Measurements from ENCODE around the gene CCNH.

CCNH gene

DNA sequence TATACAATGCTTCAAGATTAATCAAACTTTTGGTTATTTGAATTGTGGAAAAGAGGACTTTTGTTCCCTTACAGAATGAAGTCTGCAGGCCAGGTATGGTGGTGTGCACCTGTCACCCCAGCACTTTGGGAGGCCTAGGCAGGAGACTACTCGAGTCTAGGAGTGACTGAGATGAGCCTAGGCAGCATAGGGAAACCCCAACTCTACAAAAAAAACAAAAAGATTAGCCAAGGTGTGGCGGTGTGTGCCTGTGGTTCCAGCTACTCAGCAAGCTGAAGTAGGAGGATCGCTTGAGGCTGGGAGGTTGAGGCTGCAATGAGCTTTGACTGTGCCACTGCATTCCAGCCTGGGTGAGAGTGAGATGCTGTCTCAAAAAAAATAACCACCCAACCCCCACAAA is 9.3 kb downstream of the CCNH start:
- no peak for DNase-seq (ENCODE audit: low spot score)

DNA sequence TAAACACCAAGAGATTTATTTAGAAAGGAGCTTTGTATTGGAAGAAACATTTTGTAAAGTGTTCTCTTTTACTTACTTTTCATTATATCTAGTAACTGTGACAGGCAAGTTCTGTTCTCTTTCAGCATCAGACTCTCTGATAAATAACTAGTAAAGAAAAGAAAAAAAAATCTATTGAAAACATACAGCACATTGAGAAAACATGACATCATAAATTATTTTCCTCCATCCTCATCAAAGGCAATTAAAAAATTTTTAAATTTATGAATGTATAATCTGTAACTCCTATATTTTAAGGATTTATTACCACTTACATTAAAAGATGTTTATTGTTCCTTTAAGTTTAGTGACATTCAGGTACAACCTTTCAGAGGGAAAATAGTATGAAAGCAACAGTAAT is 11.1 kb downstream of the CCNH start:
- no peak for DNase-seq (ENCODE audit: low spot score)

GRCh38 chr5:87400305-87400899 is 12.3 kb downstream of the CCNH start:
- no peak for DNase-seq (ENCODE audit: low spot score)

DNA sequence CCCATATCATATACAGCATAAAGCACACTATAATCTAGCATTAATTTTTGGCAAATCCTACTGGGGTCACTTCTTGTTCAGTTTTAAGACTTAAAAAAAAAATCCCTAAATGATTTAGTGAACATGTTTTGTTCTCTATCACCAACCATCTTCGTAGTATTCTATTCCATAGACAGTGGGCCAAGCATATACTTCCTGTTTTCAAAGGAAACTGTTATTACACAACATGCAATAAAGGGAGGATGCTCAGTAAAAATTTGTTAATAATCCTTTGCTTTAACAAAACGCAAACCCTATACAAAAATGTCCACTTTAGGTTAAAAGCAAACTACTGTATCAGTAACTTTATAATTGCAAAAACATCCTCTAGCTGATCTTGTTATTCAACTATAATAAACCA is 13.0 kb downstream of the CCNH start:
- no peak for DNase-seq (ENCODE audit: low spot score)

GRCh38 chr5:87398981-87399614 is 13.6 kb downstream of the CCNH start:
- no peak for DNase-seq (ENCODE audit: low spot score)

GRCh38 chr5:87394411-87395165 is 18.1 kb downstream of the CCNH start:
- no peak for DNase-seq (ENCODE audit: low spot score)

DNA sequence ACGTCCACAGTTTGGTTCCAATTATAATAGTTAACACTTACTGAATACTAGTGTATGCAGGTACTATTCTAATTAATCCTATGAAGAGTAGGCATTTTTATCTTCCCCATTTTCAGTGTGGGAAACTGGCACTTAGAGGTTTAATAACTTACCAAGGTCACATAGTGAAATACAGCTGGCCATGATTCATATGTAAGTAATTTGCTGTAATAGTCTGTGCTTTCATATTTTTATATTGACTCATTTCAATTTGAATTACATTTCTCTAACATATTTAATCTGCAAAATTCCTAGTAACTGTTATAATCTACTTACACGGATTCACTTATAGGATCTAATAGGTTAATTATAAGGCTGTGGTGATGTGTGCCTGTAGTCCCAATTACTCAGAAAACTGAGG is 19.4 kb downstream of the CCNH start:
- DNase-seq (ENCODE audit: low spot score): no peak

GRCh38 chr5:87392801-87393200 is 19.9 kb downstream of the CCNH start:
- DNase-seq (ENCODE audit: low spot score): no peak

DNA sequence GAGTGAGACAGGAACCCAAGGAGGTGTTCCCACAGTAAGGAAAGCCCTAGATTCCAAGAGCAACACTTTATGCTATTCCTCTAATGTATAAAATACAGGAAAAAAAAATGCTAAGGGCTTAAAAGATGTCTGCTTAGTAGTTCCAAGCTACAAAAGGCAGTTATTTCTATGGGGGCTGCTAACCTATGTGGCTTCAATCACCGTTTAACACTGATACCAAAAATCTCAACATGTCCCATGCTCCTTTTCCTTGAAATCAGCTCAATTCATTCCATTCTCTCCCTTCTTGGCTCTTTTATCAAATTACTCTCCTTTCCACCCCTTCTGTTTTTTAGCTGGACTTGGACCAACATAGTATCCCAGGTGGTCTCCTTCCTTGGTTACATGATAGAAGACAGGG is 20.6 kb downstream of the CCNH start:
- no peak for DNase-seq (ENCODE audit: low spot score)

- no peak for DNase-seq (ENCODE audit: low spot score)
Measured at GRCh38 chr5:87390576-87391199, 22.0 kb downstream of the CCNH start.

- DNase-seq (ENCODE audit: low spot score): no peak
Measured at GRCh38 chr5:87390075-87390474, 22.7 kb downstream of the CCNH start.

GRCh38 chr5:87389296-87390034 is 23.3 kb downstream of the CCNH start:
- DNase-seq (ENCODE audit: low spot score): no peak

DNA sequence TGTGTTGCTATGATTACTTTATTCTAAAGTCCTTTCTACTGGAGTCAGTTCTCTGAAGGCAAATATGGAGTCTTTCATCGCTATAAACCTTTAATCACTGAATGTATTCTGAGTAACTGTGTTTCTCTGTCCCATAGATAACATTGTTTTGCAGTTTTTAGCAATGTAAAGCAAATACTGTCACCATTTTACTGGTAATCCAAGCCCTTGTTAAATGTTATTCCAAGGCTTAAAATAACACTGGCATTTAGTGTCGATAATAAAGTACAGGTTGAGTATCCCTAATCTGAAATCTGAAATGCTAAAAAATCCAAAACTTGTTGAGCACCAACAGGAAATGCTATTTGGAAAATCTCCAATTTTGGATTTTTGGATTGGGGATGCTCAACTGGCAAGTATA is 24.6 kb downstream of the CCNH start:
- DNase-seq (ENCODE audit: low spot score): no peak

DNA sequence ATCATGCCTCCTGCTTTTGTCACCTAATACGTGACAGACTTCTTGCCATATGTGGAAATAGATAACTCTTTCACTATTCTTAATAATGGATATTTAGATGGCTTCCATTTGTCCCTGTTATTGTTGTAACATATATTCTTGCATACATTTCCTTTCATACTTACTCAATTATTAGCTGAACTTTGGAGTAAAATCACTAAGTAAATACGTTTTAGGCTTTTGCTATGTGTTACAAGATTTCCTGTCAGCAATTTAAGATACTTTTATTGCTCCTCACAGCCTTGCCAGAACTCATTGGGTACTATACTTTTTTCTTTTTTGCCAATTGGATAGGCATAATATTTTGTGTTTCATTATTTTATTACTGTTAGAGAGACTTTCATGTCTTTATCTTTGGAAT is 26.9 kb downstream of the CCNH start:
- DNase-seq (ENCODE audit: low spot score): no peak

DNA sequence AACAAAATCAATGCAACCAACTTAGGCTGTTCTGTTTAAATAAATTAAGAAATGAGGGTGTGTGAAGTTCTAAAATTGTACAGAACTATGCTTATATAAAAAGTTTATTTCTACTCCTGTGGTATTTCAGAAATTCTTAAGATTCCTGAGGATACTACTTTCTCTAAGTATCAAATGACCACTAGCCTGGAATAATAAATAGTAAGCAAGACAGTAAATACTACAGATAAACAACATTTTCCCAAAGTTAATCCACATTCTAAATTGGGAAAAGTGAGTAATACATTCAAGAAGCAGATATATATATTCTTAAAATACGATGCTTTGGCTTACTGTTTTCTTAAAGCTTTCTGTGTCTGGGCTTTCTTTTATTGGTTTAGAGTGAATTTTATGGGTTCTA is 29.5 kb downstream of the CCNH start:
- no peak for DNase-seq (ENCODE audit: low spot score)

GRCh38 chr5:87382224-87382623 is 30.5 kb downstream of the CCNH start:
- DNase-seq (ENCODE audit: low spot score): no peak

- no peak for DNase-seq (ENCODE audit: low spot score)
Measured at GRCh38 chr5:87372705-87373104, 40.0 kb downstream of the CCNH start.

DNA sequence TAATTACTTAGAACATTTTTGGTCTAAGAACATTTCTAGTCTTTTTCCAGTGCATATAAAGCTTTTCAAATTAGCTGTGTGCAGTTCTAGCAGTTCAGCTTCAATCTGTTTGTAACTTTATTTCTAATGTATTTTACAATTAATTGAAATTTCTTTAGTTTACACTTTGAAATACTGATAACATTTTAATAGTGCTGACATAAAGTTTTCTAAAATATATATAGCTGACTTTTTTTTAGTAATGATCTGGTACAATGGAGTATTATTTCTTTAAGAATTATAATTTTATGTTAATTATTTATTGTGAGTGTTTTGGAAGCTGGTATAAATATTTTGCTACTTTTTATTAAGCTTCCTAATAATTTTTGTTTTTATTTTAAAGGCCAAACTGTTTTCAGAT is 43.3 kb downstream of the CCNH start:
- DNase-seq (ENCODE audit: low spot score): no peak

- no peak for DNase-seq (ENCODE audit: low spot score)
Measured at GRCh38 chr5:87368601-87369000, 44.1 kb downstream of the CCNH start.

GRCh38 chr5:87367243-87367642 is 45.5 kb downstream of the CCNH start:
- DNase-seq (ENCODE audit: low spot score): no peak

DNA sequence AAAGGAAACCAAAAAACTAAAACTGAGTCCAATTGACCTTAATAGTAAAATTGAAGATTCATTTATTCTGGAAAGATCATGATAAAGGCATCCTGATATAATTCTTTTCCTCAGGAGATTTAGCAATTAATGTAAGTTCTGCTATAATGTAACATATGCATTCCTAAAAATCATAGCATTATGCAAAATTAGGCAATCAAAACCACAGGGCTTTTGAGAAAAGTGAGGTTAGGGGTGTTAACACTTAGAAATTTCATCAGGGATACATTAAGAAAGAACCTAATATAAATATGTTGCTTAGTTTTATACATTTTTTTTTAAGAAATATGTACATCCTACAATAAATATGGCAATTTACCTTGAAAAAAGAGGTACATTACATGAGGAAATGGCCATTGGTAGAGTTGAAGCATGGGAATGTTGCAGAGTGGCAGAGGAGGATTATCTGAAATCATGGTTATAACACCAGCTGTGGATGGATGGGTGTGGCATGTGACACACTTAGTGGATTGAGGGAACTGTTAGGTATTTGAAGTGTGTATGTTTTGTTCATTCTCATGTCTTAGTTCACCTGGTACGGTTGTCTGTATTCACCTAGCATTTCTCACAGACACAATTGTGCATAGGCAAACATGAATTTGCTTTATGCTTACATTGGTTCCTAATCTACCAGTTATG is 51.1 kb downstream of the CCNH start:
- no peak for DNase-seq (ENCODE audit: low spot score)

GRCh38 chr5:87361031-87361445 is 51.7 kb downstream of the CCNH start:
- DNase-seq (ENCODE audit: low spot score): no peak

Measured in putamen (tissue), 1 donor.